DMS114 treated with DMSO at 0.1 percent for 48 hours (cell line): ENCODE data around the gene NCKIPSD.

ENCODE experiments used
- DNase-seq: peaks from one replicate; lab custom pipeline; 2025; ENCODE audit not compliant: unreplicated experiment; lab: John Stamatoyannopoulos, UW

Gene NCKIPSD

GRCh38 chr3:48651771-48652170 lies 33.9 kb downstream of the NCKIPSD start:
- no peak for DNase-seq

GRCh38 chr3:48650723-48651122 lies 35.0 kb downstream of the NCKIPSD start:
- DNase-seq: no peak

GRCh38 chr3:48648188-48648850 lies 37.4 kb downstream of the NCKIPSD start:
- DNase-seq: no peak

GRCh38 chr3:48647714-48648113 lies 38.0 kb downstream of the NCKIPSD start:
- no peak for DNase-seq

- no peak for DNase-seq
These were observed 40.6 kb downstream of the NCKIPSD start for GRCh38 chr3:48644898-48645760.

- DNase-seq: no peak
These were observed 43.1 kb downstream of the NCKIPSD start for GRCh38 chr3:48642605-48643004.

GRCh38 chr3:48641396-48641795 lies 44.3 kb downstream of the NCKIPSD start:
- DNase-seq: no peak

GRCh38 chr3:48639944-48640606 lies 45.6 kb downstream of the NCKIPSD start:
- DNase-seq: no peak

- DNase-seq: no peak
These were observed 48.4 kb downstream of the NCKIPSD start for GRCh38 chr3:48637305-48637704.

GRCh38 chr3:48636149-48636655 lies 49.5 kb downstream of the NCKIPSD start:
- DNase-seq: no peak

- peak; percentile 85 for DNase-seq
These were observed 50.3 kb downstream of the NCKIPSD start, which contains the start of gene SLC26A6 for GRCh38 chr3:48635222-48636021. Gene SLC26A6 (minus strand): TSS chr3:48635461. CDS start chr3:48635393, 68 bp downstream.

- no peak for DNase-seq
These were observed 51.0 kb downstream of the NCKIPSD start for GRCh38 chr3:48634661-48635221.

- no peak for DNase-seq
These were observed 52.0 kb downstream of the NCKIPSD start for GRCh38 chr3:48633743-48634142.

GRCh38 chr3:48633256-48633655 lies 52.5 kb downstream of the NCKIPSD start:
- no peak for DNase-seq

- DNase-seq: no peak
These were observed 53.9 kb downstream of the NCKIPSD start for GRCh38 chr3:48631516-48632448.

- DNase-seq: no peak
These were observed 54.9 kb downstream of the NCKIPSD start for GRCh38 chr3:48630833-48631232.

- DNase-seq: no peak
These were observed 55.3 kb downstream of the NCKIPSD start for GRCh38 chr3:48630407-48630806.

- DNase-seq: no peak
These were observed 55.8 kb downstream of the NCKIPSD start for GRCh38 chr3:48629894-48630293.

- DNase-seq: no peak
These were observed 57.3 kb downstream of the NCKIPSD start for GRCh38 chr3:48628277-48629017.
